Retinal pigment epithelial cell (primary cell): ENCODE measurements around the gene SFR1.

ENCODE experiments used
- DNase-seq: peaks from one replicate; pipeline ENCODE4 v3.0.0-alpha.2; 2010; ENCODE audit warnings: low read depth
- H3K4me3 ChIP-seq: 2 replicates; pipeline ENCODE4 v1.5.1; 2011; ENCODE audit warnings: mild to moderate bottlenecking, low read length, control low read depth, moderate library complexity
- CTCF ChIP-seq: conservative IDR thresholded peaks from 2 replicates; pipeline ENCODE4 v1.5.1; 2011; ENCODE audit warnings: low read depth, low read length, control low read depth, inconsistent platforms

Gene SFR1

GRCh38 chr10:104081998-104082397, 40.0 kb upstream of the SFR1 start:
- no peak for TF ChIP-seq CTCF
- no peak overlapping the region for H3K4me3 ChIP-seq
- no peak for DNase-seq

DNA sequence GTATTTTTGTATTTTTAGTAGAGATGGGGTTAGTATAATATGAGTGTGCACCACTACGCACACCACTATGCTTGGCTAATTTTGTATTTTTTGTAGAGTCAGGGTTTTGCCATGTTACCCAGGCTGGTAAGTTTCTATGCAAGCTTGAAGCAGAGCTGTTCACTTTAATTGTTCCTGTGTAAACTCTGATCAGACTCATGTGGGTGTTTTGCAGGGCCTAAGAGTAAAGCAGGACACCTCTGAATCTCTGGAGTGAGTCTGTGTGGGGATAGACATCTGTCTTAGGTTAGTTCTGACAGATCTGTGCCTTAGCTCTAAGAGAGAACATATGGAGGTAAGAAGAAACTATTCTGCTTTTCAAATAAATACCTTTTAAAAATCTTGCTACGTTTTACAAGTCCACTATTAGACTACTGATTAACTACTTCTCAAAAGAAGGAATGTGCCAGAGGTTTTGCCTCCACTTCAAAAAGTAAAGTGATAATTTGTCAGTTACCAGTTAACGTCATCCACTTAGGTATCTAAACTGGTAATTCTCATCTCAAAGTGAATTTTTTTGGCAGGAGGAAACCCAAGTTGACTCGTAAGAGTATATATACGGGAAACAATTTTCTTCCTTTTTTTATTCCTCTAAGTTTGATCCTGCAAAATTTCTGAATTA, 37.4 kb upstream of the SFR1 start:
- no peak for TF ChIP-seq CTCF

DNA sequence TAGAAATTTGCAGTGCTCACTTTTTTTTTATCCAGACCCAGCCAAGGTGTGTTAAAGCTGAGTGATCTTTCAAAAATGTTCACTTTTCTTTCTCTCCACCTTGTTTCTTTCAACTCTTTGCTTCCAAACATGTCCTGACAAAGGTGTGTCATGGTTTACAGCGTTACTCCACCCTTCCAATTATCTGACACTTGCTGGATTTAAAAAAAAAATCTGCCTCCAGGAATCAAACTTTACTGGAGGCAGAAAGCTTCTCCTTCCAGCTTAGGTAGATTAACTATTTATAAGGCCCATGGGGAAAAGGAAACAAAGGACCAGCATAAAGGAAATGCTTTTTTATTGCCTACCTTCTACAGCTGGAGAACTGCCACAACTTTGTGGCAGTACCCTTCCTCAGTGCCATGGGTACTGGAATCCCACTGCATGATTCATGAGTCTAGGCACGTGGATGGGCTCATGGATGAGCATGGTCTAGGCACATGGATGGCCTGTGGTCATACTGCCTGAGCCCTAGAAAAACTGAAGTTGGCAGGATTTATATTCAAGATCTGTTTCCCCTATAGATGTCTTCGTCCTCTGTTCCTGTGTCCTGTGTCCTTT, 36.1 kb upstream of the SFR1 start, which contains the start of gene COL17A1:
COL17A1 (minus strand) TSS at position 80 of the 600 bp plus-strand sequence. CDS start 5,207 bp downstream, outside the sequence.
- no peak for DNase-seq
- H3K4me3 ChIP-seq: no peak within 1 kb of the TSS
- TF ChIP-seq CTCF: no peak

More for the DNA sequence above, 37.4 kb upstream of the SFR1 start:
- H3K4me3 ChIP-seq: no peak overlapping the region
- DNase-seq: no peak

DNA sequence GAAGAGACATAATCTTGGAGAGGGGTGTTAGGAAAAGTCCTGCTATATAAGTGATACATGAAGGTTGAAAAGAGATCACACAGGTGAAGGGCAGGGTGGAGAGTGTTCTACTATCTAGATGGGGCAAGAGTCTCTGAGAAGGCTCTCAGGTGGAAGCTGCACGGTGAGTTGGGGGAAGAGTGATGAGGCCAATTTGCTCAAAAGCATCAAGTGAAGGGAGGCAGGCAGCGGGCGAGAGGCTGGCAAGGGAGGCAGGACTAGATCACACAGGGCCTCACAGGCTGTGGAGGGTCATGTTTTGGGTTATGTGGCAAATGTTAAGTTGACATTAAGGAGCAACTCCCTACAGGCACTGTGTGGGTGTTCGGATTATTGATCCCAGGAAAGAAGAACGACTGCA, 33.7 kb upstream of the SFR1 start:
- no peak for DNase-seq
- H3K4me3 ChIP-seq: no peak overlapping the region
- TF ChIP-seq CTCF: no peak

GRCh38 chr10:104089621-104090020, 32.4 kb upstream of the SFR1 start:
- no peak for DNase-seq
- no peak overlapping the region for H3K4me3 ChIP-seq
- TF ChIP-seq CTCF: no peak

DNA sequence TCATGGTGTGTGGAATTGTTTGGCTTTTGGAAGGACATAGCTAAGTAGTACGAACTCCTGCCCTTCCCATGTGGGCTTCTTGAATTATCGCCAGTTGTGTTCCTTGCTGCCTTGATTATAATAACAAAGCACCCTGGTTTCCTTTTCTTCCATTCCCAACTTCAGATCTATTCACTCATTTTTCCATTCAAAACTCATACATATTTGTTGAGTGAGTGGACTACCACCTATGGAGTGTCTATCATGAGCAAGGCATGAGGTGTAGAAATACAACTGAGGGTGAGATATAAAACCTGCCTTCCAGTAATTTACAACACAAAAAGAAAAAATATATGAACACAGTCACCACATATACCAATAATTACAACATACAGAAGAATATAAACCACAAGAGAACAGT, 31.4 kb upstream of the SFR1 start:
- DNase-seq: no peak
- H3K4me3 ChIP-seq: no peak overlapping the region
- no peak for TF ChIP-seq CTCF

DNA sequence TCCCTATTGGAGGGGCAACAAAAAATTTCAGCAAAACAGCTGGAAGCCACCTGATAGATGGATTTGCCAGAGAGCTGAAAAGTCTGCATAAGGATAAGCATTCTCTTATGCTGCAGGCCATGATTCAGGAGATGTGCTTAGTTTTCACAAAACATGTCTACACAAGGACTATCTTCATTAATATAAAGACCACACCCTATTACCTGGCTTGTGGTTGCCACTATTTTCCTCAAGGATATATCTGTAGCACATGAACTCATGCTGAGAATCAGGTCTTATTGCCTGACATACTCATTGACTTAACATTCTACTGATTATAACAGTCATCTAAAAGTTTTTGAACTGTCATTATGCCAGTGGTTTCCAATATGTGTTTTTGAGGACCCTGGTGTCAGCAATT, 29.2 kb upstream of the SFR1 start:
- H3K4me3 ChIP-seq: no peak overlapping the region
- DNase-seq: no peak
- TF ChIP-seq CTCF: no peak
